Activated CD4-positive, alpha-beta T cell treated with anti-CD3 and anti-CD28 coated beads, Interleukin-10, Interleukin-2, amounts not matched to agents 100 ng/mL and 50 ng/mL, durations not matched to agents 16 hours and 8 hours (primary cell): Measurements from ENCODE around the gene C14orf180.

Experiments used
- DNase-seq: peaks from one replicate; pipeline ENCODE4 v3.0.0-alpha.2; 2020

Gene C14orf180

DNA sequence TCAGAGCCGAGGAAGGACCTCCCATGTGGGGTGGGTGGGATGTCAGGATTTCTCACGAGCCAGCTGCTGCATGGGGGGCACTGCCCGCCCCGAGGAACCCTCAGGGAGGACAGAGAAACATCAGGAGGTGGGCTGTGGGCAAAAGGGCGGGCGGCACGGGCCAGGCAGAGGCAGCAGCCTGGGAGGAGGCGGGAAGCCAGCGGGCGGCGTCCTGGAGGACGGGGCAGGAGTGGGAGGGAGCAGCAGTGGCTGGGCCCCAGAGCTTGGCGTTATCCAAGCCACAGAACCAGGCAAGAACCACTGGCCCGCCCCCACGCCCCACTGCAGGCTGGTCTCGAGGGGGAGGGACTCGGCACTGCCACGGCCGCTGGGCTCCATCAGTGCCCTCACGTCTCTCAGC lies 2.4 kb downstream of the C14orf180 start:
- DNase-seq: no peak

DNA sequence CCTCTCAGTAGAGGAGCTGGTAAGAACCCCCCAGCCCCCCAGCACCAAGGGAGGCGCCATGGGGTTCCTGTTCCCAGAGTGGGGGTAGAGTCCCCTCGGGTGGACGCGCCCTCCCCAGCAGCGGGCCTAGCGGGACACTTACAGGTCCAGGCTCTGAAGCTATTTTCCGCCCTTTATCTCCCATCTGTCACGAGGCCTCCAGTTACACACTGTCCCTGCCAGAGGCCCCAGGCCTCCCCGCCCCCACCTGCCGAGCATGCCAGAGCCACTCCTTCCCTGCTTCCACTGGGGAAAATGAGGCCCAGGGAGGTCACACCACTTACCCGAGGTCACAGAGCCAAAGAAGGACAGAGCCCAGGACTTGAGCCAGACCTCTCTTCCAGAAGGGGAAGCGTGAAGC lies 3.1 kb downstream of the C14orf180 start:
- no peak for DNase-seq

DNA sequence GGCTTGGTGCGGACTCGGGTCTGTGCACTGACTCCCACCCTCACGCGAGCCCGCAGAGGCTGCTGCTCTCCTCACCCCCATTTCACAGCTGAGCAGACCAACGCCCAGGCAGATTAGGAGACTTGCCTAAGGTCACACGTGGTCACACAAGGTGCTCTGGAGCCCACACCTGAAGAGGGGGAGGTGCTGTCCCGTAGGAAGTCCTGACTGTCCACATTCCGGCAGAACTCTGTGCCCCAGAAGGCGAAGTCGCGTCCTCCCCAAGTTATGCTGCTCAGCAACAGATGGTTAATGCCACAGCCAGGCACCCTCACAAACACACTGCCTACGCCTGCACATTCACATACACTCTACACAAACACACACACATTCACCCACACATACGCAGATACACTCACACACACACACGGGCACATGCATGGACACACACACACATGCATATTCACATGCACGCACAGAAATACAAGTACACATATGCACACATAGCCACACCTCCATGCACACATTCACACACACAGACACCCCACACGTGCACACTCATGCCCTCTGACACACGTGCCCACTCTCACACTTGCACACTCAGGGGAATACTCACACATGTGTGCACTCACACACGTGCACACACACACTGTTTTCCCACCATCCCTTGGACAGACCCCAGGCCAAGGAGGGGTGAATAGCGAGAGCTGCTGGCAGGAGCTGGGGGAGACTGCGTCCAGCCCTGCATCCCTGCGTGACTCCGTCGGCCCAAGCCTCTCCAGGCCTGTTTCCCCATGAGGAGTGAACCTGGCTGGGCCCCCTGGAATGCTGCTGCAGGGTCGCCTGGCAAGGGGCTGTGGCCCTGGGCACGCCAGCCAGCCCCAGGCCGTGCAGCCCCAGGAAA lies 4.1 kb downstream of the C14orf180 start:
- DNase-seq: no peak

DNA sequence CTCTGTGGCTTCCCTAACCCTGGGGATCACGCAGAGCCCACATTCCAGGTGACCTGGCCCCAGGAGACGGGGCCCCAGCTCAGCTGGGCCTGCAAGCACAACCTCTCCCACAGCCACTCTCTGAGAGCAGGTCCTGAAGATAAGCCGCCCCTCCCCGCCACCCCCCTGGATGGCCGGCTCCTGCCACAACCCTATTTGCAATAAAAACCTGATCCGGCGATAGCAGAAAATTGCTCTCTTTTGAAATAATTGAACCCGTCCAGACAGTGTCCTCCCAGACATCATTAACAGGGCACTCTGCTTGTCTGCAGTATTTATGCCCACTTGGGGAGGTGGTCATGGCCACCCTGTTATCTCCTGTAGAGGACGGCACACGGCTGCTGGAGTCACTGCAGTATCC lies 5.0 kb downstream of the C14orf180 start:
- no peak for DNase-seq

DNA sequence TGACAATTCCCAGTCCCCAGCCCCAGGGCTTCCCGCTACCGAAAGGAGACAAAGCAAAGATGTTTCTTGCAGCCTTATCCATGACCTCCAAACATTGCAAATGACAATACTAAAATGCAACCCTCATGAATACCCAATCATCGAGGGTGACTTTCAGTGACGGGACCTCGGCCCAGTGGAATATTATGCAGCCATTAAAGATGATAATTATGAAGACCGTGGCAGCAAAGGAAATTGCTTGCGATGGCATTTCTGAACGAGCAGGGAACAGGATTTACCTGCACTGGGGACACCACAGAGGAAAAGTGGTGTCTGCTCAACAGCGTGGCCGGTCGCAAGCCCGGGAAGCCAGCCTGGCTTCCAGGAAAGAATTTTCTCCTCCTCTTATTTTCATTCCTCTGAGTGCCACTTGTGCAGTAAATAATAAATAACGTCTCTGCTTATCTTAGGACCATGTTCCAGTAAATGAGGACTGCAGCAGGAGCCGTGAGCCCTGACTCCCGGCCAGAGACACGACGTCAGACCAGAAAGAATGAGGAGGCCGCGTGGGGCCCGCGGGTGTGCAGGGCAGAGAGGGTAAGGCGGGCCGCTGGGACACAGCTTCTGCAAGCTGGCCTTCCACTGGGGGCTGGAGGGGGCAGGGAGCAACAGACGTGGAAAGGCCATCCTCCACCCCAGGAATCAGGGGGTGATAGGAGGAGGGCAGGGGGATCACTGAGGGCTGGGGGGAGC lies 6.6 kb downstream of the C14orf180 start:
- no peak for DNase-seq

DNA sequence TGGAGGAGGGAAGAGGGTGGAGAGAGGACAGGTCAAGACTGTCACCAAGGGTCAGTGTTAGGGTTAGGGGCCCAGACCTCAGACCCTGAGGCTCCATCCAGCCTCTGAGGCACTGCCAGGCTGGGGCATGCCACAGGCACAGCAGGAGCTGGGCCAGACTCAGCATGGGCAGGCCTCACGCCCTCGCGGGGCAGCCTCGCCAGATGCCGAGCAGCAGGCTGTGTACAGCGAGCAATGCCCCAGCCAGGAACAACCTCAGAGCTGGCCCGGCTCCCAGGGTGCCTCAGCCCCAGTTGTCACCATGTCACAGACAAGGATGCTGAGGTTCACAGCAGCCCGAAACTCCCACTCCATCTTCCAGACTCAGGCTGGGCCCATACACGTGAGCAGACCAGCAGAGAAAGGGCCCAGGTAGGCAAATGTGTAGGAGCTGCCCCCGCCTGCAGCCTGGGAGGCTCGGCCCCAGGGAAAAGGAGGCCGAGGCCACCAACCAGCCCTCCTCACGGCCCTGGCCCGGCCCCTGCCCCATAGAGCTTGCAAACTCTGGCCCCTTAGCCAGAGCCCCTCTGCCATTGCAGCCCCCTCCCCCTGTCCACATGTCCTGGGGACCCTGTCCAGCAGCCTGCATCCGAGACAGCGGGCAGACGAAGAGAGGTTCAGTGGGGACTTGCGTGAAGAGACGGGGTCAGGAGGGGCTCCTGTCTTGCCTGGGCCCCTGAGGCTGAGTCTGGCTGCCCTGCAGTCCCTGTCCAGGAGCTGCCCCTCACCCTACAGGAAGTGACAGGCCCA lies 7.5 kb downstream of the C14orf180 start:
- no peak for DNase-seq

DNA sequence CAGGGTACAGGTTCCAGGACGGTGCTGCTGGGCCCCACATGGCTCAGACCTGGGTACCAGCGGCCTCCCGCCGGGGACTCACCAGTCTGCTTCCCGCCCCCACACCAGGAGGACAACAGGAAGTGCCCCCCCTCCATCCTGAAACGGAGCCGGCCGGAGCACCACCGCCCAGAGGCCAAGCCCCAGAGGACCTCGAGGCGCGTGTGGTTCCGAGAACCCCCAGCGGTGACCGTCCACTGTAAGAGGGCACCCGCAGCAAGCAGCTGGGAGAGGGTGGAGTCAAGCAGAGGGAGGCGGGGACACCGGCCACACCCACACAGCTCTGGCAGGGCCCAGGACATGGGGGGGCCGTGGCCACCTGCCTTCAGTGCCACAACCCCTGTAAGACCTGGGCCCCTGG lies 8.1 kb downstream of the C14orf180 start:
- DNase-seq: no peak

DNA sequence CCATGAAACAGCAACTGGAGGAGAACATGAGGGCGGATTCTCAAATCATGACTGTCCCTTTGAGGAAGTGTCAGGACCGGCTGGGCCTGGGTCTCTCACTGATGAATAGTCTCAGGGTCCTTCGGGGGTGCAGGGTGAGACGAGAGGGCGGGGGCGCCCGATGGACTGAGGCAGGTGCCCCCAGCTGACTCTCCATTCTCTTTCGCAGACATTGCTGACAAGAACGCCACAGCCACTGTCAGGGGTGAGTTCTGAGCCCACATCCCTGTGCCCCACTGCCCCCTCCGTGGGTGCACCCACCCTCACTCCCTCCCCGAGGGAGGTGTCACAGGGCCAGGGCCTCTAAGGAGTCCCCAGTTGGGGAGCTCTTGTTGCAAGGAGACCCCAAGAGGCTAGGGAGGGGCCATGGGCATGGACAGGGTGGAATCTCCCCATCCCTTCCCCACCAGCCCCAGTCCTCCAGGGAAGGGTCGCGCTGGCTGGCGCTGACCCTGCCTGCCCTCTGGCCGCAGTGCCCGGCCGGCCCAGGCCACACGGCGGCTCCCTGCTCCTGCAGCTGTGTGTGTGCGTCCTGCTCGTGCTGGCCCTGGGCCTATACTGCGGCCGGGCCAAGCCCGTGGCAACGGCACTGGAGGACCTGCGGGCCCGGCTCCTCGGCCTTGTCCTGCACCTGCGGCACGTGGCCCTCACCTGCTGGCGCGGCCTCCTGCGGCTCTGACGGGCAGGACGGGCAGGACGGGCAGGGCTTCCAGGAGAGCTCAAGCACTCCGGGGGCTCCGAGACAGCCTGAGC lies 8.7 kb downstream of the C14orf180 start:
- no peak for DNase-seq

DNA sequence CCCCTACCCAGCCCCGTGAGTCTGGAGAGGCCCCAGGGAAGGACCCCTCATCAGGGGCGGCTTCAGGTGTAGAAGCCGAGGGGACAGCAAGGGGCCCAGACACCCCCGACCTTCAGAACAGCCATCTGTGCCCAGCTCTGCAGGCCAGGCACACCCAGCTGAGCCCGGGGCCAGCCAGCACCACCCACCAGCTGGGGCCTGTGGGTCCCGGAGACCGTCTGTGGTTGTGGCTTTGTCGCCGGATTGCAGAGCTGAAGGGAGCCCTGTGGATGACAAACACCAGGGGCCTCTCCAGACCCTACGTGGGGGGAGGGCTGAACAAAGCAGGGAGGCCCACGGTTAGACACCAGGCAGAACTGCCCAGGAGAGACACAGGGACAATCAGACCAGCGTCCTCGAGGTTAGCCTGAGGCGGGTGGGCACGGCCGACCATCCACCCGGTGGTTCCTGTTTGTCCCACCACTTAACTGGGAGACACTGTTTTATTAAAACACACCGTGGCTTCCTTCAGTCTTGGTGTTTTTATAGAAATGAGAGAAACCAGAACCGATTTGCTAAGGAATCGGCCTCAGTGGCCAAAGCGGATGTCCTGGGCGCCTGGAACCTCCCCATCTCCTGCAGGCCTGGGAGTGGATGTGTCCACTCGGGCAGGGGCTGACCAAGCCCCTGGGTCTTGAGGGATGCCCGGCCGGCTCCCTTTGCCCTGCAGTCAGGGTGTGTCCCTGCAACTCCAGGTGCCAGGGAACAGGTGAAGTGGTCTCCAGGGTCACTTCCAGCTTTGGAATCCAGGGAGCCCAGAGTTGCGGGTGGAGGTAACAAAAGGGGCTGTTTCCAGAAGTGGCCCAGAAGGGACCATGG lies 10.0 kb downstream of the C14orf180 start:
- DNase-seq: no peak

DNA sequence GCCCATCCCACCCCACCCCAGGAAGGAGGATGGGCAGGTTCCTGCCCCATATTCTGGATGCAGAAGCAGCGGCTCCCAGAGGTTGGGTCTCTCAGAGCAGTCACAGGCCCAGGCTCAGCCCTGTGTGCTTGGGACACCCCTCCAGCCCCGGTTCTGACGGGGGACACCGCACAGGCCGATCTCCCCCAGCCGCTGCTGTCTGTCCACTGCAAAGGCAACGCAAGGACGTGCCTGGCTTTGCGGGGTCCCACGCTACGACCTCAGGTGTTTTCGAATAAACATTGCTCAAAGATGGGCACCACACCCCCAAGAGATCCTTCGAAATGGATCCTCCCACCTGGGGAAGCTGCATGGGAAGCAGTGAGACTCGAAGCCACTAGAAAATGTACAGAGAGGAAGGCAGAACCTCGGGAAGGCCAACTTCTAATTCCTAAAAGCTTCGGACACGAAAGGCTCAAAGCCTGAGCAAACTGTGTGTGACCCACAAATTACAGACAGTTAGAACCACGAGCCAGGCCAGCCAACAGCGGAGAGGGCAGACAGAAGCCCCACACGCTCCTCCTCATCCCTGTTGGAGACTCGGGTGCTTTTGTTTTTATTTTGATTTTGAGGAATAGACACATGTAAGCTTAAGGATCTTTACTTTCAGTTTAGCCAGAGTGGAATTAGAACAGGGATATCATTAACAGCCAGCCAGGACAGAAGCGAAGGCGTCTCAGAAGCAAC lies 10.8 kb downstream of the C14orf180 start:
- DNase-seq: no peak

DNA sequence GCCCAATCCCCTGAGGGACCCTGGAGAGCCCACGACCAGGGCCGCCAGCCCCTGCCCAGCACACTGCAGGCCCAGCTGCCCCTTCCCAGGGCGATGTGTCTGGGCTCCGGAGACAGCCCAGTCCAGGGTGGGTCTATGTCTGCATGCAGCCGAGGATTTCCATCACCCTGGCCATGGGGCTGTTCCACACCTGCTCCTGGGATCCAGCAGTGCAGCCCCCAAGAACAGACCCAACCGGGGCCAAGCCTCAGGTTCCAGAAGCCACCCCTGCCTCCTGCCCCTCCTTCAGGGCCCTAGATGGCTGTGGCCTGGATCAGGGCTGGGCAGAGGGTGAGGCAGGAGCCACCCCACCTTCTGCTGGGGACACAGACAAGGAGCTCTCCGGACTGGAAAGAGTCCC lies 11.5 kb downstream of the C14orf180 start:
- DNase-seq: no peak

DNA sequence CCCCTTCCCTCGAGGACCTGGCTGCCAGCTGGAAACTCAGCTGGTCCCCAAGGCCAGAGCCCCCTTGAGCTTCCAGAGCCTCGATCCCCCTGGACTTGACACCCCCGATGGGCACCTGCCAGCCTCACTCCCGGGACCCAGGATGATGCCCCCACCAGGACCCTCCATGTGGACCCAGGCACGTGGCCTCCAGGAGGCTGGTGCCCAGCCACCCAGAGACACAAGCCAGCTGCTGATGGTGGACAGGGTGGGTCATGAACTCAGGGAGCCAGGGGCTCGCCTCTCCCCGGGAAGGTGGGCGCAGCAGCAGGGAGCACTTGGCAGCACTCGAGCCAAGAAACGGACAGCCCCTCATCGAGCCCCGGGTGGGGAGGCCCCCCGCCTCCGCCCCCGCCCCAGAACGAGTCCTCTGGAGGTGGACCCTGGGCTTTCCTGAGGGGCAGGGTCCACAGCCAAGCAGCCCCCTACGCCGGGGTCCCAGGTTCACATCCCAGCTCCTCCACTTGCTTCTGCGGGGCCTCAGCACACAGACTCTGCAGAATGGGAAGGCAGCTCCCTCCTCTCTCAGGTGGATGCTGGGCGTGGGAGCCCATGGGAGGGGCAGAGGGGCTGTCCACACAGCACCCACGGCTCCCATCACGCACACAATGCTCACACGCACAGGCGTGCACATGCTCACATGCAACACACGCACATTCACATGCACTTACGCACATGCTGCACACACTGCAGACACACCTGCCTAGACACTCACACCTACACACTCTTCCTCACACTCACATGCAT lies 12.1 kb downstream of the C14orf180 start:
- no peak for DNase-seq

DNA sequence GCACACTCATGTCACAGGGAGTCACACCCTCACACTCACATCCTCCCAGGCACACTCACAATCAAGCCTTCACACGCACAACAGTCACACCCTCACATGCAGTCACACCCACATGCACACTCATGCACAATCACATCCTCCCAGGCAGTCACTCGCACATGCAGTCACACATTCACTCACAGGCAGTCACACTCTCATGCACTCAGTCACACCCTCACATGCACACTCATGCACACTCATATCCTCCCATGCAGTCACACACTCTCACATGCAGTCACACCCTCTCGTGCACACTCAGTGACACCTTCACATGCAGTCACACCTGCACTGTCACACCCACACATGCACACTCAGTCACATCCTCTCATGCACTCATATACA lies 12.7 kb downstream of the C14orf180 start:
- no peak for DNase-seq

DNA sequence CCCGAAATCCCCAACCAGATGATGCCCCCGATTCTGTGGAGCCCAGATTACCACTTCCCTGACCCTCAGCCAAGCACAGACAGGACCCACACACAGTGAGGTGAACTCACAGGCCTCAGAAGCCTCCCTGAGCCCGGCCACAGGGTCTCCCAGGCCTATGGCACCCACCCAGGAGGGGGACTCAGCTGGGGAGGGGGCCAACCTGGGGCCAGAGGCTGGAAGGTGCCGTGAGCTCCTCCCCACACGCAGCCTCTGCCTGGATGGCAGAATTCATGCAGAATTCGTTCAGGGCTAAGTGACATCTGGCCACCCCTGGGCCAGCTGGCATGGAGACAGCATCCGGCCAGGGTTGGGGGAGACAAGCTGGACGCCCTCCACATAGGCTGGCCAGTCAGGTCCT lies 13.2 kb downstream of the C14orf180 start:
- DNase-seq: no peak

DNA sequence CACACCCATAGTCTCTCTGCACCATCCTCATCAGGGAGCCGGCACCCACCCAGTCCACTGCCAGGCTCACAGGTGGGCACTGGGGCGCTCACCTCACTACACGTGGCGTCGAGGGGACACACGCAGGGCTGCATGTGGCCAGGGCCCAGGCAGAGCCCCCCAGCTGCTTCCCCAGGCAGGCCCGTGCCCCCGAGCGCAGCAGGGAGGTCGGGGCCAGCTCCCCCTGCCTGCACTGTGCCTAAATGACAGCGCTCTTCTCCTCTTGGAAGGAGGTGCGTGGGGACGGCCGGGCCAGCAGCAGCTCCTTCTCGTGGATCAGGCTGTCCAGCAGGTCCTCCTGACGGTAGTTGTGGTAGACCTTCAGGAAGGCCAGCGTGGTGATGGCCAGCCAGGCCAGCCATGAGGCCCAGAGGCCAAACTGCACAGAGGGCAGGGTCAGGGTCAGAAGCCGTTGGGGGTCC lies 13.7 kb downstream of the C14orf180 start:
- no peak for DNase-seq

DNA sequence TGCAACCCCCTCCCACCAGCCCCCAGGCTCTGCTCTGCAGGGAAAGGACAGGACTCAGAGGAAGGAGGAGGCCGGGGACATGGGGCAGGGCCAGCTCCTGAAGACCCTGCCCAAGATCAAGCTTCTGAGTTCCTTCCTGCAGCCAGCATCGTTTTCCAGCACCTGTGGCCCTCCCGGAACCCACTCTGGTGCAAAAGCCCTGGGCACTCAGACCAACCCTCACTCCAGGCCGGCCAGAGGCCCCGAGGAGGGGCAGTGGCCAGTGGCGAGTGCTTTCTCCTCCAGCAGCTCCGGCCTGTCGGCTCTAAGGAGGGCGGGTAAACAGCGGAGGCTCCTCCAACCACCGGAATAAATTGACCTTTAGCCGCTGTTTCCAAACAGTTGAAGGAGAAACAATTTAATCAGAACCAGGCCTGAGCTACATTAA lies 14.2 kb downstream of the C14orf180 start:
- no peak for DNase-seq

DNA sequence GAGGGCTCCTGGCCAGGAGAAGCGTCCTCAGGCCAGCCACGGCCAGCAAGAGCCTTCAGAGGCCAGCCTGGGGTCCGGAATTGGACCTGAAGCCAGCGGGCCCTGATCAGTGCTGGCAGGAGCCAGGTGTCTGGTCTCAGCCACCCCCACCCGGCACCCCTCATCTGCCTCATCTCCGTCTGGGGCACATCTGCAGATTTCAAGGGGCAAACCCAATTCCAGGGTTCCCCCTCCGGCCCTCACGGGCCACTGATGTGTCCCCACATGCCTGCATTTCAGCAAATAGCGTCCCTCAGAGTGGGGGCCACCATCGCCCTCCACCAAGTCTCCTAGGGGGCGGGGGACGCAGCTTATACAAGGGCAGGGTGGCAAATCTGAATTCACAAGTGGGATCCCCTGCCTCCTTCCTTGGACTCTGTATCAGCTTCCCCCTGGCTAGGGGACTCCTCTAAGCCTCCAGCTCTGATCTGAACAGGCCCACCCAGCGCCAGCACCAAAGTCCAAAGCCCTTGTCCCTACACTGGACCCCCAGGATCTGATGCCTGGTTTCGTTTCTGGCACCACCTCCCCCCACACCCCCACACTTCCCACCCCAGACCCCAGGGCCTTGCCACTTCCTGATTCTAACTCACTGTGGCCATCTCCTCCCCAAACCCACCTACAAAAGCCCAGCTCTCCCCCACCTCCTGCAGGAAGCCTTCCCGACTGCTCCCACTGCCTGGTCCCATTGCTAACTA lies 14.9 kb downstream of the C14orf180 start:
- no peak for DNase-seq

DNA sequence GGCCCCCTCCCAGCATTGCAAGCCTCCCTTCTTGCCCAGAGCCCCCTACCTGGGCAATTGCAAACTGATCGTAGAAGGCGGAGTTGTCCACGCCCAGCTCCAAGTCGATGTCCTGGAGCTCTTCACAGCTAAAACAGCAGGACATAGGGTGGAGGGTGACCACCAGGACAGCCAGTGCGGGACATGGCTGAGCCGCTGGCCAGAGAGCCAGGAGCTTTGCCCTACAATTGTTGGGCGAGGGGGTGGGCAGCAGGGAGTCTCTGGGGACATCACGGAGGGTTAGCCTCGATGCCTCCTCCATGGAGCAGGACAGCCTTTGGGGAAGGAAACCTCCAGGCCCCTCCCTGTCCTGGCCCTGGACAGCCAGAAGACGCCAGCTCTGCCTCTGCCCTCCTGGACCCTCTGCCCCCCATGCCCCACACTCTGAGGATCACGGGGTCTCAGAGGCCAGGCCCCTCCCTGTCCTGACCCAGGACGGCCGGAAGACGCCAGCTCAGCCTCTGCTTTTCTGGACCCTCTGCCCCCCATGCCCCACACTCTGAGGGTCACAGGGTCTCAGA lies 15.6 kb downstream of the C14orf180 start:
- DNase-seq: no peak

DNA sequence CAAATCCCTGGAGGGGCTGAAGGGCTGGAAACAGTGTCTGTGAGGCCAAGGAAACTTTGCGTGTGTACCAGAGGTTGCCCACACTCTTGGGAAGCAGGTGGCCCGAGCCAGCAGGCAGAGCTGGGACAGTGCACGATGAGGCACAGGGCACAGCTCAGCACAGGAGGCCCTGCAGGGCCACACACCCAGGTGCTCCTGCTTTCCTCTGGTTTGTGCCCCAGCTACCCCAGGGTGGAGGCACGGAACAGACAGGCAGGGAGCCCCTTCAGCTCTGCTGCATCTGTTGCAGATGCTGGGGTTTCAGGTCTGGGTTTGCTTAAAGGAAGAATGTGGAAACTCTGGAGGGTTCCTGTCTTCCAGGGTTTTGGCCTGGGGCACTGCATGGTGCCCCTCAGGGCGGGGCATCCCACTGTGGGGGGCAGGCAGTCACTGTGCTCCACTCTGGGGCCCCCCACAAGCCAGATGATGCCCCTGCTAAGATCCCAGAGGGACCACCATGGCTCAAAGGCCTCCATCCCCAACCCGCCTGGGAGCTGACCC lies 16.4 kb downstream of the C14orf180 start:
- DNase-seq: no peak
